Ascending aorta (tissue), 2 donors: Measurements from ENCODE around the gene PDE8B. TPM values are rescaled to one million over a fixed set of nuclear protein-coding genes. Genes with fewer than 3 reads are reported as not detected.
A peak's percentile ranks its signal among the peaks of the same experiment; 100 is the strongest.

Source experiments
- DNase-seq, 2 donors: peaks; one replicate each; pipeline ENCODE4 v3.0.0-alpha.2; 2019; ENCODE audit warnings: low spot score in 2 of 2
- H3K27ac ChIP-seq, 2 donors: fragments of 200-600 bp; sonication (generic); one replicate each; pipeline ENCODE4 v1.5.1; 2016 to 2017; ENCODE audit warnings: mild to moderate bottlenecking in 1 of 2
- H3K27me3 ChIP-seq: fragments of 200-600 bp; sonication (generic); one replicate; pipeline ENCODE4 v1.5.1; 2017
- H3K36me3 ChIP-seq, 2 donors: fragments of 200-600 bp; sonication (generic); one replicate each; pipeline ENCODE4 v1.5.1; 2016
- H3K4me1 ChIP-seq, 2 donors: fragments of 200-600 bp; sonication (generic); one replicate each; pipeline ENCODE4 v1.5.1; 2016 to 2017; ENCODE audit warnings: mild to moderate bottlenecking in 1 of 2
- H3K4me3 ChIP-seq, 2 donors: fragments of 200-600 bp; sonication (generic); one replicate each; pipeline ENCODE4 v1.5.1; 2016 to 2017; ENCODE audit warnings: mild to moderate bottlenecking in 1 of 2
- H3K9me3 ChIP-seq, 2 donors: fragments of 200-600 bp; sonication (generic); one replicate each; pipeline ENCODE4 v1.5.1; 2016
- CTCF ChIP-seq, 3 experiments: fragments of 200-600 bp in 2 of 3; fragments of 450-650 bp in 1 of 3; sonication (generic) in 2 of 3; IDR thresholded peaks; one replicate each; pipeline ENCODE4 v1.5.1; 2016 to 2019; ENCODE audit warnings: antibody characterized with exemption in 3 of 3, mild to moderate bottlenecking in 1 of 3, moderate library complexity in 1 of 3
- intact Hi-C: fragments of 100-400 bp; cut with DNase I; formaldehyde crosslinking; loops from one replicate; pipeline ENCODE4 v1.15.1; 2023
- total RNA-seq: library from RNA; depleted of rRNA; stranded (reverse); fragments of >200 nt; gene quantifications from one replicate; pipeline ENCODE4 v1.1.0, GENCODE V29; 2016

Gene PDE8B
- total RNA-seq, 1 donor from 2014 or later: 28.1 TPM

GRCh38 chr5:77181173-77181572, 29.3 kb upstream of the PDE8B start:
- H3K36me3 ChIP-seq: no peaks in the 10 kb centered on the region
- H3K27ac ChIP-seq: peak overlapping the region; percentile 25 to 67
- no peaks in the 10 kb centered on the region for H3K27me3 ChIP-seq
- TF ChIP-seq CTCF (IDR thresholded peaks at IDR 0.05): no peak
- H3K4me1 ChIP-seq: no peaks in the 10 kb centered on the region
- peaks cover 0 to 6% of the 10 kb centered on the region in 2 donors for H3K9me3 ChIP-seq
- intact Hi-C loops: loop anchor here (2.0 to 5.0 kb wide), 3 partner anchors 30 to 256 kb away; partner anchors contain the start of gene PDE8B
- H3K4me3 ChIP-seq: peak overlapping the region; percentile 54 to 79
- DNase-seq: no peak

- peak in 1 of 2 donors; percentile 83 for DNase-seq
- no peak for TF ChIP-seq CTCF (IDR thresholded peaks at IDR 0.05)
- peak overlapping the region; percentile 25 to 67 for H3K27ac ChIP-seq
- no peaks in the 10 kb centered on the region for H3K27me3 ChIP-seq
- H3K4me1 ChIP-seq: no peaks in the 10 kb centered on the region
- H3K9me3 ChIP-seq: peaks cover 0 to 6% of the 10 kb centered on the region in 2 donors
- H3K4me3 ChIP-seq: peak overlapping the region; percentile 54 to 79
- H3K36me3 ChIP-seq: no peaks in the 10 kb centered on the region
- intact Hi-C loops: loop anchor here (2.0 to 5.0 kb wide), 3 partner anchors 29 to 256 kb away; partner anchors contain the start of gene PDE8B
Measured at GRCh38 chr5:77181596-77182304, 28.7 kb upstream of the PDE8B start.

- Histone ChIP-seq H3K36me3 (no peaks in the 10 kb centered on the region), H3K4me1 (no peaks in the 10 kb centered on the region), H3K4me3 (peak overlapping the region in 1 of 2 donors; percentile 79), H3K27ac (peak overlapping the region; percentile 25 to 67), H3K9me3 (peaks cover 0 to 6% of the 10 kb centered on the region in 2 donors), H3K27me3 (no peaks in the 10 kb centered on the region)
- no peak for TF ChIP-seq CTCF (IDR thresholded peaks at IDR 0.05)
- DNase-seq: no peak
- intact Hi-C loops: loop anchor here (5.0 kb wide), 2 partner anchors 40 to 255 kb away; no protein-coding TSS in a partner anchor
Measured at GRCh38 chr5:77182367-77182766, 28.1 kb upstream of the PDE8B start.

GRCh38 chr5:77186652-77187370, 23.7 kb upstream of the PDE8B start:
- Histone ChIP-seq H3K27ac (no peak overlapping the region), H3K27me3 (no peaks in the 10 kb centered on the region), H3K9me3 (peaks cover 0 to 6% of the 10 kb centered on the region in 2 donors), H3K4me3 (no peak overlapping the region), H3K4me1 (no peaks in the 10 kb centered on the region), H3K36me3 (no peaks in the 10 kb centered on the region)
- no peak for DNase-seq
- intact Hi-C loops: no loop called here
- TF ChIP-seq CTCF (IDR thresholded peaks at IDR 0.05): no peak

GRCh38 chr5:77189421-77189820, 21.1 kb upstream of the PDE8B start:
- H3K27ac ChIP-seq: no peak overlapping the region
- H3K36me3 ChIP-seq: no peaks in the 10 kb centered on the region
- H3K9me3 ChIP-seq: peaks cover 0 to 6% of the 10 kb centered on the region in 2 donors
- intact Hi-C loops: no loop called here
- no peaks in the 10 kb centered on the region for H3K4me1 ChIP-seq
- H3K4me3 ChIP-seq: no peak overlapping the region
- no peak for TF ChIP-seq CTCF (IDR thresholded peaks at IDR 0.05)
- no peak for DNase-seq
- no peaks in the 10 kb centered on the region for H3K27me3 ChIP-seq
